ENCODE results near the gene LTF.
"Not testable (repeated sequence)": the region's sequence is repeated elsewhere in the genome, so short reads cannot be mapped to it uniquely, and the experiment has no call there.

GRCh38 chr3:46427404-46427803 is 37.3 kb downstream of the LTF start:
- TF ChIP-seq POLR2A, SPI1, TAF1 (IDR thresholded peaks at IDR 0.05; ENCODE audit: low read depth, low read length): not testable (repeated sequence)

Measured in GM12891 (cell line).